Hepatocyte (in vitro differentiated cells): Measurements from ENCODE around the gene AGAP5.
"Not testable (repeated sequence)": the region's sequence is repeated elsewhere in the genome, so short reads cannot be mapped to it uniquely, and the experiment has no call there.

ENCODE experiments used
- EZH2 ChIP-seq: fragments of 200-600 bp; sonication (generic); IDR thresholded peaks from 2 replicates; pipeline ENCODE4 v1.6.1; 2016; ENCODE audit warnings: antibody characterized with exemption, mild to moderate bottlenecking, borderline replicate concordance
- EZH2phosphoT487 ChIP-seq: fragments of 200-600 bp; sonication (generic); IDR thresholded peaks from one replicate; pipeline ENCODE4 v1.6.1; 2018; ENCODE audit warnings: antibody characterized with exemption, mild to moderate bottlenecking, low read depth, moderate library complexity; ENCODE audit not compliant: unreplicated experiment, severe bottlenecking
- TF ChIP-seq, protein P1 (sequence below): fragments of 200-600 bp; sonication (generic); IDR thresholded peaks from 2 replicates; pipeline ENCODE4 v1.5.1; 2016; ENCODE audit warnings: antibody characterized with exemption, mild to moderate bottlenecking; ENCODE audit not compliant: poor library complexity

DNA sequence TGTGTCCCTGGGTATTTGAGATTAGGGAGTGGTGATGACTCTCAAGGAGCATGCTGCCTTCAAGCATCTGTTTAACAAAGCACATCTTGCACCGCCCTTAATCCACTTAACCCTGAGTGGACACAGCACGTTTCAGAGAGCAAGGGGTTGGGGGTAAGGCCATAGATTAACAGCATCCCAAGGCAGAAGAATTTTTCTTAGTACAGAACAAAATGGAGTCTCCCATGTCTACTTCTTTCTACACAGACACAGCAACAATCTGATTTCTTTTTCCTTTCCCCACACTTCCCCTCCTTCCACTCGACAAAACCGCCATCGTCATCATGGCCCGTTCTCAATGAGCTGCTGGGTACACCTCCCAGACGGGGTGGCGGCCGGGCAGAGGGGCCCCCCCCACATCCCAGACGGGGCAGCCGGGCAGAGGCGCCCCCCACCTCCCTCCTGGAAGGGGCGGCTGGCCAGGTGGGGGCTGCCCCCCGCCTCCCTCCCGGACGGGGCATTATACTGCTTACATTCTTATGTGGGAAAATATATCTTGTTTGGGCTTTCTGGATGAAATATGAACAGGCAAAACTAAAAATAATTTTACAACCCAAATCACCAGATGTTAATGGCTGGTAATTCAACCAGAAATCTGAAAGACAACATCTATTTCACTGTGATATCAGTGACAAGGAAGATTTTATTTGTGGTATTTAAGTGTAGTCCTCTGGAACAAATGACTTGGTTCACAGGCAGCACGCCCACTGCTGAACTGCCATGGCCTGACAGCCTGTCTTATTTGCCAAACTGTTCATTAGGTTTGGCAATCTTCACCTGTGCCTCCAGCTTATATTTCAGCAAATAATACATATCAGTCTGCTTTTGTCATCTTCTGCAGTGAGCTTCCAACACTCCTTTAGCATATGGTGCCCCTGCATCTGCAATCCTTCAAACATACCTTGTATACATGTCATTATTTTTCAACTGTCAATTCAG lies 17.6 kb upstream of the AGAP5 start:
- not testable (repeated sequence) for TF ChIP-seq EZH2, EZH2phosphoT487
- TF ChIP-seq, protein P1, sequence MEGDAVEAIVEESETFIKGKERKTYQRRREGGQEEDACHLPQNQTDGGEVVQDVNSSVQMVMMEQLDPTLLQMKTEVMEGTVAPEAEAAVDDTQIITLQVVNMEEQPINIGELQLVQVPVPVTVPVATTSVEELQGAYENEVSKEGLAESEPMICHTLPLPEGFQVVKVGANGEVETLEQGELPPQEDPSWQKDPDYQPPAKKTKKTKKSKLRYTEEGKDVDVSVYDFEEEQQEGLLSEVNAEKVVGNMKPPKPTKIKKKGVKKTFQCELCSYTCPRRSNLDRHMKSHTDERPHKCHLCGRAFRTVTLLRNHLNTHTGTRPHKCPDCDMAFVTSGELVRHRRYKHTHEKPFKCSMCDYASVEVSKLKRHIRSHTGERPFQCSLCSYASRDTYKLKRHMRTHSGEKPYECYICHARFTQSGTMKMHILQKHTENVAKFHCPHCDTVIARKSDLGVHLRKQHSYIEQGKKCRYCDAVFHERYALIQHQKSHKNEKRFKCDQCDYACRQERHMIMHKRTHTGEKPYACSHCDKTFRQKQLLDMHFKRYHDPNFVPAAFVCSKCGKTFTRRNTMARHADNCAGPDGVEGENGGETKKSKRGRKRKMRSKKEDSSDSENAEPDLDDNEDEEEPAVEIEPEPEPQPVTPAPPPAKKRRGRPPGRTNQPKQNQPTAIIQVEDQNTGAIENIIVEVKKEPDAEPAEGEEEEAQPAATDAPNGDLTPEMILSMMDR = not testable (repeated sequence)
